GM12878 (cell line): ENCODE data around the gene TMEM126A. TPM values are rescaled to one million over a fixed set of nuclear protein-coding genes. Genes with fewer than 3 reads are reported as not detected.

Experiments used
- CEBPB ChIP-seq, 2 experiments: fragments of 150-350 bp in 1 of 2; IDR thresholded peaks; 2 replicates each; pipeline ENCODE4 v1.6.1; 2012 to 2014; ENCODE audit warnings: low read depth in 2 of 2, low read length in 2 of 2, borderline replicate concordance in 1 of 2, inconsistent platforms in 1 of 2
- E2F4 ChIP-seq: IDR thresholded peaks from 2 replicates; pipeline ENCODE4 v1.6.1; 2012; ENCODE audit warnings: low read depth, low read length, improper control_type of control experiment
- GATAD2B ChIP-seq: fragments of 450-650 bp; conservative IDR thresholded peaks from 2 replicates; pipeline ENCODE4 v1.6.1; 2017; ENCODE audit warnings: low read depth, mild to moderate bottlenecking, moderate library complexity
- MEF2A ChIP-seq: IDR thresholded peaks from 2 replicates; pipeline ENCODE4 v1.6.1; 2011; ENCODE audit warnings: low read depth, mild to moderate bottlenecking, low read length, moderate library complexity; ENCODE audit not compliant: insufficient read depth
- NFYB ChIP-seq: IDR thresholded peaks from 2 replicates; pipeline ENCODE4 v1.6.1; 2011; ENCODE audit warnings: low read depth, mild to moderate bottlenecking, low read length, improper control_type of control experiment, moderate library complexity; ENCODE audit not compliant: insufficient read depth
- NR2C1 ChIP-seq: fragments of 450-650 bp; IDR thresholded peaks from 2 replicates; pipeline ENCODE4 v1.6.1; 2017; ENCODE audit warnings: antibody characterized with exemption, mild to moderate bottlenecking, moderate library complexity
- PAX5 ChIP-seq: IDR thresholded peaks from 2 replicates; pipeline ENCODE4 v1.6.1; 2011; ENCODE audit warnings: low read depth, low read length, borderline replicate concordance
- PBX3 ChIP-seq: IDR thresholded peaks from 2 replicates; pipeline ENCODE4 v1.6.1; 2011; ENCODE audit warnings: mild to moderate bottlenecking, low read depth, low read length, moderate library complexity; ENCODE audit not compliant: insufficient replicate concordance
- SP1 ChIP-seq: IDR thresholded peaks from one replicate; pipeline ENCODE4 v1.6.1; 2011; ENCODE audit warnings: low read depth, low read length
- STAT1 ChIP-seq: fragments of 450-650 bp; conservative IDR thresholded peaks from 2 replicates; pipeline ENCODE4 v1.6.1; 2014; ENCODE audit warnings: antibody characterized with exemption, mild to moderate bottlenecking
- TCF12 ChIP-seq: IDR thresholded peaks from 2 replicates; pipeline ENCODE4 v1.6.1; 2011; ENCODE audit warnings: low read depth, mild to moderate bottlenecking, low read length
- ZNF687 ChIP-seq: fragments of 450-650 bp; IDR thresholded peaks from 2 replicates; pipeline ENCODE4 v1.6.1; 2017; ENCODE audit warnings: mild to moderate bottlenecking, moderate library complexity
- ZSCAN29 ChIP-seq: fragments of 450-650 bp; IDR thresholded peaks from 2 replicates; pipeline ENCODE4 v1.6.1; 2017; ENCODE audit warnings: mild to moderate bottlenecking, moderate library complexity
- polyA plus RNA-seq, 11 experiments: library from polyadenylated mRNA; depleted of rRNA in 4 of 11; unstranded in 6 of 11; stranded (reverse) in 5 of 11; fragments of >200 nt; fragmentation: Nextera tagmentation in 4 of 11; fragmentation: Illumina TruSeq in 1 of 11; extraction: Ambion mirVana in 4 of 11; extraction: Trizol in 1 of 11; gene quantifications; 1 replicate in 1 of 11; 2 replicates in 10 of 11; pipeline versions ENCODE4 v1.2.1 to v1.2.3, GENCODE V29; 2011 to 2016; ENCODE audit warnings: inconsistent platforms in 2 of 11, missing spikeins in 2 of 11, low read depth in 1 of 11
- total RNA-seq, 4 experiments: library from RNA; depleted of rRNA in 3 of 4; stranded (reverse); fragments of >200 nt in 3 of 4; fragmentation: Illumina TruSeq in 1 of 4; extraction: Trizol in 1 of 4; gene quantifications; 2 replicates each; pipeline versions ENCODE4 v1.2.1 to v1.2.3, GENCODE V29; 2013 to 2021
- TF ChIP-seq, protein P1 (sequence below): IDR thresholded peaks from 2 replicates; pipeline ENCODE4 v1.6.1; 2011; ENCODE audit warnings: borderline replicate concordance, low read depth, mild to moderate bottlenecking, moderate library complexity, low read length; ENCODE audit not compliant: insufficient read depth, poor library complexity, severe bottlenecking
- TF ChIP-seq, protein P2 (sequence below): fragments of 150-350 bp; IDR thresholded peaks from 2 replicates; pipeline ENCODE4 v1.6.1; 2016; ENCODE audit warnings: low read depth, low read length

Gene TMEM126A
- total and polyA plus RNA-seq, 10 of the 15 experiments (the other 5 are each of a cell fraction or from before 2014, with no cell fraction given) = 38.6 to 208 (median 71.7) TPM

- TF ChIP-seq, protein P1, sequence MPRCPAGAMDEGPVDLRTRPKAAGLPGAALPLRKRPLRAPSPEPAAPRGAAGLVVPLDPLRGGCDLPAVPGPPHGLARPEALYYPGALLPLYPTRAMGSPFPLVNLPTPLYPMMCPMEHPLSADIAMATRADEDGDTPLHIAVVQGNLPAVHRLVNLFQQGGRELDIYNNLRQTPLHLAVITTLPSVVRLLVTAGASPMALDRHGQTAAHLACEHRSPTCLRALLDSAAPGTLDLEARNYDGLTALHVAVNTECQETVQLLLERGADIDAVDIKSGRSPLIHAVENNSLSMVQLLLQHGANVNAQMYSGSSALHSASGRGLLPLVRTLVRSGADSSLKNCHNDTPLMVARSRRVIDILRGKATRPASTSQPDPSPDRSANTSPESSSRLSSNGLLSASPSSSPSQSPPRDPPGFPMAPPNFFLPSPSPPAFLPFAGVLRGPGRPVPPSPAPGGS = no peak
- peak; percentile 69; the same call in 1 of the 2 replicates for TF ChIP-seq PAX5
- peak; percentile 39 for TF ChIP-seq PBX3
- no peak for TF ChIP-seq CEBPB (IDR thresholded peaks at IDR 0.05; ENCODE audit: borderline replicate concordance in 1 of 2, low read depth in 2 of 2, low read length in 2 of 2)
- TF ChIP-seq, protein P2, sequence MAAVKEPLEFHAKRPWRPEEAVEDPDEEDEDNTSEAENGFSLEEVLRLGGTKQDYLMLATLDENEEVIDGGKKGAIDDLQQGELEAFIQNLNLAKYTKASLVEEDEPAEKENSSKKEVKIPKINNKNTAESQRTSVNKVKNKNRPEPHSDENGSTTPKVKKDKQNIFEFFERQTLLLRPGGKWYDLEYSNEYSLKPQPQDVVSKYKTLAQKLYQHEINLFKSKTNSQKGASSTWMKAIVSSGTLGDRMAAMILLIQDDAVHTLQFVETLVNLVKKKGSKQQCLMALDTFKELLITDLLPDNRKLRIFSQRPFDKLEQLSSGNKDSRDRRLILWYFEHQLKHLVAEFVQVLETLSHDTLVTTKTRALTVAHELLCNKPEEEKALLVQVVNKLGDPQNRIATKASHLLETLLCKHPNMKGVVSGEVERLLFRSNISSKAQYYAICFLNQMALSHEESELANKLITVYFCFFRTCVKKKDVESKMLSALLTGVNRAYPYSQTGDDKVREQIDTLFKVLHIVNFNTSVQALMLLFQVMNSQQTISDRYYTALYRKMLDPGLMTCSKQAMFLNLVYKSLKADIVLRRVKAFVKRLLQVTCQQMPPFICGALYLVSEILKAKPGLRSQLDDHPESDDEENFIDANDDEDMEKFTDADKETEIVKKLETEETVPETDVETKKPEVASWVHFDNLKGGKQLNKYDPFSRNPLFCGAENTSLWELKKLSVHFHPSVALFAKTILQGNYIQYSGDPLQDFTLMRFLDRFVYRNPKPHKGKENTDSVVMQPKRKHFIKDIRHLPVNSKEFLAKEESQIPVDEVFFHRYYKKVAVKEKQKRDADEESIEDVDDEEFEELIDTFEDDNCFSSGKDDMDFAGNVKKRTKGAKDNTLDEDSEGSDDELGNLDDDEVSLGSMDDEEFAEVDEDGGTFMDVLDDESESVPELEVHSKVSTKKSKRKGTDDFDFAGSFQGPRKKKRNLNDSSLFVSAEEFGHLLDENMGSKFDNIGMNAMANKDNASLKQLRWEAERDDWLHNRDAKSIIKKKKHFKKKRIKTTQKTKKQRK = no peak
- no peak for TF ChIP-seq NR2C1
- no peak for TF ChIP-seq ZSCAN29
- no peak for TF ChIP-seq ZNF687
- TF ChIP-seq SP1 = peak; percentile 74
- TF ChIP-seq E2F4 = peak; percentile 90
- TF ChIP-seq GATAD2B = 0 out of 2 replicates have a peak, but pooled peaks have one; percentile 23
- peak; percentile 77 for TF ChIP-seq NFYB
- 0 out of 2 replicates have a peak, but pooled peaks have one; percentile 4 for TF ChIP-seq MEF2A
- no peak for TF ChIP-seq STAT1
- no peak; the same call in 1 of the 2 replicates for TF ChIP-seq TCF12
Observed at GRCh38 chr11:85627998-85628770, 19.6 kb upstream of the TMEM126A start, which contains the start of gene TMEM126B (continued).
